G401 (cell line): ENCODE data around the gene BLACAT1. TPM values are rescaled to one million over a fixed set of nuclear protein-coding genes. Genes with fewer than 3 reads are reported as not detected.
"Not testable (repeated sequence)": the region's sequence is repeated elsewhere in the genome, so short reads cannot be mapped to it uniquely, and the experiment has no call there.

Experiments used
- DNase-seq: peaks from one replicate; pipeline ENCODE4 v3.0.0-alpha.2; 2015; ENCODE audit warnings: low spot score
- in situ Hi-C: cut with HindIII; loops from 2 replicates; pipeline ENCODE4 v1.10.0; 2016; ENCODE audit warnings: low sequenced_read_pairs, mixed read lengths
- total RNA-seq: library from RNA; depleted of rRNA; stranded (reverse); fragments of >200 nt; shearing (Covaris generic); gene quantifications from 2 replicates; pipeline ENCODE4 v1.2.3, GENCODE V29; 2014

Gene BLACAT1
- total RNA-seq, 1 experiment from 2014 or later, result 1.8 TPM

GRCh38 chr1:205444300-205444930 is 11.4 kb downstream of the BLACAT1 start:
- DNase-seq, result peak; percentile 61
- in situ Hi-C loops, result no loop called here

DNA sequence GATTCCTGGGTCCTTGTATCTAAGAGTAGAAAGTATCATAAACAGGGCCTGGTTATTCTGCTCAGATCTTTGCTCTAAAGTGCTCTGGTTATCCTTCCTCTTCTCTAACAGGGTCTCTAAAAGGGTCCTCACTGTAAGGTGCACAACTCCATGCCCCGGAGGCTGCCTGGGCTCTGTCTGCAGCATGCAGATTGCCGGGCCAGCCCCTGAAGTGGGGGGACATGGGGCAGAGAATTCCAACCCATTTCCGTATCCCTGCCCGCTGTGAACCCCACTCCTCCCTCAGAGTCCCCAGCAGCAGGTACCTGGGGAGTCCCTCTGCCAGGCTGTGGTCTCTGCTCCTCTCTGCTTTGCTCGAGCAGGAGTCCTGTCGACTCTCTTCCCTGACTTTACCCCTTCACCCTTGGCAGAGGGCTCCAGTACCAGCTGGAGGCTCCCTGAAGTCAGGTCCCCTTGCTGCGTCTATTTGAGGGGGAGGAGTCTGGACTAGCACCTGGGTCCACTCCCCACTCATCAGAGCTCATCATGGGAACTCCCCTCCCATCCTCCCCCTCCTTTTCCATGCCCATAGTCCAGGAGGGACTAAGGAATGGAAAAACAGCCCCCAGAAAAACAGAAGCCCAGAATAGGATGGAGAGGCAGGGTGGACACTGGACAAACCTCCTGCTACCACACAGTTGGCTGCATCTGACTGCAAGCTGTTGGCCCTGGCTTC is 12.1 kb downstream of the BLACAT1 start:
- in situ Hi-C loops, result no loop called here
- peak; percentile 82 for DNase-seq

- in situ Hi-C loops, result no loop called here
- peak; percentile 62 for DNase-seq
Measured at GRCh38 chr1:205442051-205442725, 13.7 kb downstream of the BLACAT1 start.

DNA sequence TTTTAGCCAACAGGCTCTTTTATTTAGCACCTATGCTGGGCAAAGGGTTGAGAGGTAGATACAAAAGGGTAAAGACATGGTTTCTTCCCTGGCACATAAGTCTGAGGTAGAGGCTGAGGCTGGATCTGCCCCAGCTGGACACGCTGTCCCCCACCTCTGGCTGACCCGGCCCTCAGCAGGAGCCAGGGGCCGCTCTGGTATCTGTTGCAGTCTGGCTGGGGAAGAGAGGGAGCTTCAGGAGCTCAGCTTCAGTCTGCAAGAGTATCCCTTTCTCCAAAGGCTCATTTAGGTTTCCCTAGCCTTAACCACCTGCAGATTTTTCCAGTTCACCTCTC is 14.2 kb downstream of the BLACAT1 start:
- DNase-seq, result peak; percentile 28
- in situ Hi-C loops, result no loop called here

DNA sequence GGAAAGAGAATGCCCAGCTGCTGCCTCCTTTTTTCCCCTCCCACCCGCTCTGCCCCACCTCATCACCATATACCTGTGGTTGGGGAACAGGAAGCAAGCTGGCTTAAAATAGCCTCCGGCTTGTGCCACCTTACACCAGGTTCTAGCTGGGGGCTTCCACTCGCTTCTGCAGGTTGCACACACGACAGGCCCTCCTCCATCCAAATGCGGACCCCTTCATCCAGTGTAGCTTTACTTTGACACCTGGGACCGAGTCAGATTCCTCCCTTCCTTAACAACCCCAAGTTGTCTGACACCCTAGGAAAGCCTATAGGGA is 14.6 kb downstream of the BLACAT1 start:
- in situ Hi-C loops, result no loop called here
- no peak for DNase-seq

DNA sequence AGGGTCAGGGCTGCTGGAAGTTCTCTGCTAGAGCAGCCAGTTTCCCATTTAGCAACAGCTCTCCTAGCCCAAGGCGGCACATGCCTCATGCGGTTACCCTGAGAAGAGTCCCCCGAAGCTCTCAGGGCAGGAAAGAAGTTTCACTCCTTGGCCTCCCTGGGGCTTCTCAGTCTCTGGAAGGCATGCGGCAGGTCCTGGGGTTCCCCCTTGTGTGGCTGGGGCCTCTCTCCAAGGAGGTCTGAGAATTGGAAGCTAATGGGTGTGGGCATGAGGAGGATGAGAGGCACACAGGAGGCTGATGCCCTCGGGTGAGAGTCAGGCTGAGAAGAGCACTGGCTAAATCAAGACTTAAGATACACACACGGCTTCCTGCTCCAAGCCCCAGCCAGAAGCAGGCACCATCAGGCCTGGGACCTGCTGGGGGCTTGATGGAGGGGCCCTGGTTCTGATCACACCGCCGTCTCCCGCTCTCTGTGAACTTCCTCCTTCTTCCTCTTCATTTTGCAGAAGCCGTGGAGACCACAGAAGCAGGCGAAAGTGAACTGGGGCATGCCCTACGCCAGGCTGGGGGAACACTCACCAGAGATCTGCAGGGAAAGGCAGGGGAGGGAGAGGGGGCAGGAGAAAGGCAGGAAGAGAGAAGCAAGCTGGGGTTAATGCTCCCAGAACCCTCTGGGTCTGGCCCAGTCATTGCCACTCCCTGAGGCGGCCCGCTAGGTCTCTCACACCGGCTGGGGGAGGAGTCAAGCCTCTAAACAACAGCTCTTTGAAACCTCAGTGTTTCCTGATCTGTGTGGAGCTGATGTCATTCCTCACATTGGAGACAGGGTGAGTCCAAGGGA is 15.1 kb downstream of the BLACAT1 start:
- peak; percentile 93 for DNase-seq
- in situ Hi-C loops, result no loop called here

- DNase-seq, result peak; percentile 9
- in situ Hi-C loops, result no loop called here
Measured at GRCh38 chr1:205440121-205440475, 15.7 kb downstream of the BLACAT1 start.

DNA sequence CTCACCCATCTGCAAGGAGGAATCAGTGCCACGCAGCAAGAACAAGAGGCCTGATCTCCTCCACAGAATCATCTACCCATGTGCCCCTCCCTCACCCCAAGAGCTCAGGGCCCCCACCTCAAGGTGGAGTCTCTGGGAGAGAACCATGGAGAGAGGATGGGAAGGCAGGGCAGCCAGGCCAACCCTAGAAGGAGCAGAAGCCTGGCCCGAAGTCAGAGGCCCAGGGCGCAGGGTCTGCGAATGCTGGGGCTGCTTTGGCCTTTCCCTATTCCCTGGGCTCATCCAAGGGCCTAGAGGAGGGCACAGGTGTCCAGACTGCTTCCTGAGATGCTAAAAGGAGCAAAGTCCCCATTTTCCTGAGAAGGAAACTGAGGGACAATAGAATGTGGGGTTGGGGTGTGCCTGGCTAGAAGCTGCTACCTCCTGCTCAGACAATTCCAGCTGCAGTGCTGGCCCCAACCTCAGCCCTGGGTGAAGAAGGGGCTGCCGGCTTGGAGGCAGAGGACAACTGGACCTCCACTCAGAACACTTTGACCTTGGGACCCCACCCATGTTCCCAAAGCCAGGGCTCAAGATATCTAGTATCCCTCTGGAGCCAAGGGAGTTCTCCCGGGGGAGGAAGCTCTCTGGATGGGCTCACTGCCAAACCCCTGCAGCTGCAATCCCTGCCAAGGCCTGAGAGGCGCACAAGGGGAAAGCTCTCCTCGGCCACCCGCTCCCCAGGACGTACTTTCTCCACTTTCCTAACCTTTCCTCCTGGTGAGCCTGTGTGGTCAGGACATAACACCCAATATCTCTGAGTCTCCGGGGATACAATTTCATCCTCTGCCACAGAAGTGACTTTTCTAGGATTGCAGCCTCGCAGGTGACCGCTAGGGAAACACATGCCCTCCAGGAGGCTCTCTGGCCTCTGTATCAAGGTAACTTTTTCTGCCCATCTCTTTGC is 17.4 kb downstream of the BLACAT1 start:
- in situ Hi-C loops, result no loop called here
- DNase-seq, result peak; percentile 48

DNA sequence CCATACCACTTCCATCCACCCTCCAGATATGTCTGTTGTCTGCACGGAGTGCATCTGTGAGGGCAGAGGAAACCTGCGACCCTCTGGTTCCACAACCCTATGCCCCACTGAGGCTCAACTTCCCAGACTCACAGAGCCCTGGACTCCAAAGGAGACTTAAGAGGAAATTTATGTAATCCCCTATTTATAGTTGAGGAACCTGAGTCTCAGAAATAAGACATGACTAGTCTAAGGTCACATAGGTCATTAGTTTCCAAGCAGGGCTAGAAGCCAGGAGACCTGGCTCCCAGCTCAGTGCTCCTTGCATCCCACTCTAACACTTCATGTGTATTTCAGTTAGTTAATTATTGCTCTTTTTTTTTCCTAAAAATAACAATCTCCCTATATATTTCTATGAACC is 18.3 kb downstream of the BLACAT1 start:
- in situ Hi-C loops, result no loop called here
- DNase-seq, result peak; percentile 11

GRCh38 chr1:205436776-205437410 is 19.0 kb downstream of the BLACAT1 start:
- peak; percentile 62 for DNase-seq
- in situ Hi-C loops, result no loop called here

DNA sequence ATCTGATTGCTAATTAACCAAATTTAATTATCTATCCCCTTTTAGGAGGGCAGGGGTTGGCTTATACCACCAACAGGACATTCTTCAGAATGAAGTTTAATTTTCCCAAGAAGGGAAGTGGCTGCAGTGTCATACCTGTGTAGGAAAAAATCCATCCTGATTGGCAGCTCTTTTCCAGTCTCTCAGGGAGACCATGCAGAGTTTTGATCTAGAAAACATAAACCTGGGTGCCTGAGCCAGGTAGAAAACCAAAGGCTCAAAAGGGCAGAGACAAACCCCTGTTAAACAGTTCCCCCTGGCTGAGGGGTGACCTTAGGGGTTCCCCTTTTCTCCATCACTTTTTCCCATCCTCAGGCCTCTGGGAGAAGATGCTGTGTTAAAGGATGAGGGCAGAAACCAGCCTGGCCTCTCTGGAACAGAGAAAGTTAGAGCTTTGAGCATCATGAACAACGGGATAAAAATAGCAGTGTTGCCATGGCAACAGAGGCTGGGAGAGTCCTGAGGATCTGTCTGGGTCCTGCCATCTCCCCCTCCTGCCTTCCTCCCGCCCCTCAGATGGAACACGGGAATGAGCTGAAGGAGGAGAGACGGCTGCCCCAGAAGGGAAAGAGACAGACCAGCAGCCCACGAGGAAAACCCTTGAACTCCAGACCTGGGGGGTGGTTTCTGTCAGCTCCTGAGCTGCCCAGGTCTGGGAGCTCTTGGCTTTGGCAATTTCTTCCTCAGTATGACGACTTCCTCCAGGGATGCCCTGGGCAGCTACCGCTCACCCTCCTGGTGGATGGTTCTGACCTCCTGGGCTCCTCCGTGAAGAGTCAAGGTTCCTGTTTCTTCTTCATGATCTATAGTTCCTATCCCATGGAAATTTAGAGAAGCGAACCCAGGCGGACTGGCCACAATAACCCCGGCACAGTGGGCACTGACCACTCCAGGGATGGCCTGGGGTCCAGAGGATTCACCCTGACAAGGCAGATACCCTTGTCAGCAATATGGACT is 20.0 kb downstream of the BLACAT1 start:
- DNase-seq, result peak; percentile 99
- in situ Hi-C loops, result no loop called here

DNA sequence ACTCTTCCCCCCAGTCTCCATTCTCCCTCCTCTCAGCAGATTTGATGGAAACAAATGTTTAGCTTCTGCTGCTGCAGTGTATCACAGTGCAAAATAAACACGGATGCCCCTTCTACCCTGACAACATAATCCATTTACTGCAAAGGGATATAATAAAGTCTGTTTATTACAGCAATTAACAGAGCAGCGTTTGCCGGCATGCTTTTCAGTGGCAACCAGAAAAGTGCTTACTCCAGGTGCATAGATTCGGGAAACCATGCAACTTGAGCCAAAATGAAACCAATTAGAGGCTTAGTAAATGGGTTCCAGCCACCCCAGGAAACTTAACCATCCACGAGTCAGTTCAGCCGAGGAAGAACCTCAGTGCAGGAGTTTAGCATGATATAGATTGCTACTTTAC is 21.1 kb downstream of the BLACAT1 start:
- no peak for DNase-seq
- in situ Hi-C loops, result no loop called here

GRCh38 chr1:205432692-205433091 is 23.2 kb downstream of the BLACAT1 start:
- in situ Hi-C loops, DNase-seq: not testable (repeated sequence)

GRCh38 chr1:205432116-205432515 is 23.7 kb downstream of the BLACAT1 start:
- in situ Hi-C loops, result no loop called here
- DNase-seq, result no peak

GRCh38 chr1:205430696-205431305 is 25.0 kb downstream of the BLACAT1 start:
- peak; percentile 68 for DNase-seq

DNA sequence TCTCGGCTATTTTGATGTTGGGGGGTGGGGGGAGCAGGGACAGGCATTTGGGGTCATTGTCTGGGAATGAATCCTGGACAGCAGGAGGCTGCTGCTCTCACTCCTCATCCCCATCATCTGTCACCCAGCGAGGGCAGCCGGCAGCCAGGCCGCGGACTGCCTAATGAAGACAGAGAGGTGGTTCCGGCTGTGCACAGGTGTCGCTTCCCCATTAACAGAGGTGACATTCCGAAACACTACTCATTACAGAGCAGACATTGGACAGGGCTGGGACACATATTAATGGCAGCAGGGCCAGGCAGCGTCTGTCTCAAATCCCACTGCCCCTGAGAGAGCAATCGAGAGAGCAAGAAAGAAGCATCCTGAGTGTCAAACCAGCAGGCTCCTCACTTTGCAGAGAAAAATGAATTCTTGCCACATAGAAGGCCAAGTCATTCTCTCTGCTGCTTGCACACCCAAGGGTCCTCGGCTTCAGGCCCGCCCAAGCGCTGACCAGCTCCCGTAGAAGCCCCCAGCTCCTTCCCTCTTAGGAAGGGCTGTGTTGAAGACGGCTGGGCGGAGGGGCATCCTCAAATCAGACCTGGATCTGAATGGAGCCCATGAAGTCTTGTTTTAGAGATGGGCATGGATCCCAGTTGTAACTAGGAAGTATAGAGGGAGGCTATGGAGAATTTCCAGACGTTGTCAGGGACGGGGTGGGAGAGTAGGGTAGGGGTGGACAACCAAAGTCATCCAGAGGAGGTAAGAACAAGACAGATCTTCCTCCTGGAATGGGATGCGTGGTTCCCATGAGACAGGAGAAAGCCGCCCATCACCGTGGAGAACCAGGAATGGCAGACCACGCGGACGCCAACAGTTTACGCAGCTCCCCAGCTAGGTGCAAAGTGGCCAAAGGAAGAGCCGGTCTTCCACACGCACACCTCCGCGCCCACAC is 25.8 kb downstream of the BLACAT1 start:
- peak; percentile 79 for DNase-seq
- in situ Hi-C loops, result no loop called here

More at GRCh38 chr1:205430696-205431305, 25.0 kb downstream of the BLACAT1 start:
- in situ Hi-C loops, result no loop called here
